Measurements from ENCODE around the gene FGA.

The FGA gene

GRCh38 chr4:154542271-154542879 is 48.2 kb downstream of the FGA start:
- Mint-ChIP-seq H3K4me3 (no peak overlapping the region), H3K27ac (no peak overlapping the region), H3K9me3 (peaks cover 2% of the 10 kb centered on the region), H3K27me3 (no peaks in the 10 kb centered on the region), H3K4me1 (no peaks in the 10 kb centered on the region), H3K36me3 (peaks cover 46% of the 10 kb centered on the region)
- no peak for ATAC-seq

Measured in stimulated activated memory B cell treated with anti-CD40 and anti-IgM and Interleukin-4, amounts not matched to agents 10 μg/mL and 1 μg/mL and 100 μg/mL, for 72 hours (primary cell).